H1 (cell line): ENCODE data around the gene ADARB2.

ENCODE experiments used
- CEBPB ChIP-seq: IDR thresholded peaks from 2 replicates; pipeline ENCODE4 v1.6.1; 2012; ENCODE audit warnings: low read depth, low read length
- CHD1 ChIP-seq: IDR thresholded peaks from 2 replicates; pipeline ENCODE4 v1.6.1; 2012; ENCODE audit warnings: low read depth, low read length, improper control_type of control experiment
- CTCF ChIP-seq, 3 experiments: IDR thresholded peaks; 1 replicate in 2 of 3; 2 replicates in 1 of 3; pipeline versions ENCODE4 v1.5.1 to v1.6.1; 2011; ENCODE audit warnings: low read length in 3 of 3, mild to moderate bottlenecking in 3 of 3, inconsistent platforms in 2 of 3, low read depth in 1 of 3, moderate library complexity in 1 of 3; ENCODE audit not compliant: insufficient read depth in 1 of 3; ENCODE audit errors: control extremely low read depth in 1 of 3
- EP300 ChIP-seq, 2 experiments: IDR thresholded peaks; 1 replicate in 1 of 2; 2 replicates in 1 of 2; pipeline ENCODE4 v1.6.1; 2011 to 2012; ENCODE audit warnings: low read depth in 2 of 2, low read length in 2 of 2, mild to moderate bottlenecking in 2 of 2, borderline replicate concordance in 1 of 2, inconsistent platforms in 1 of 2, moderate library complexity in 1 of 2
- EZH2 ChIP-seq: fragments of 200-600 bp; sonication (generic); IDR thresholded peaks from 2 replicates; pipeline ENCODE4 v1.7.1; 2012; ENCODE audit warnings: low read depth, mild to moderate bottlenecking, moderate library complexity, low read length, inconsistent platforms; ENCODE audit not compliant: severe bottlenecking
- GABPA ChIP-seq: IDR thresholded peaks from 2 replicates; pipeline ENCODE4 v1.6.1; 2011; ENCODE audit warnings: mild to moderate bottlenecking, low read length, moderate library complexity, borderline replicate concordance; ENCODE audit not compliant: insufficient read depth
- JUN ChIP-seq: IDR thresholded peaks from 2 replicates; pipeline ENCODE4 v1.6.1; 2011; ENCODE audit warnings: low read depth, mild to moderate bottlenecking, improper control_type of control experiment, low read length
- PHF8 ChIP-seq: fragments of 200-600 bp; sonication (generic); conservative IDR thresholded peaks from 2 replicates; pipeline ENCODE4 v1.7.1; 2012; ENCODE audit warnings: low read depth, mild to moderate bottlenecking, inconsistent platforms, low read length, moderate library complexity
- POLR2A ChIP-seq, 2 experiments: IDR thresholded peaks; 1 replicate in 1 of 2; 2 replicates in 1 of 2; pipeline ENCODE4 v1.6.1; 2011; ENCODE audit warnings: low read depth in 2 of 2, low read length in 2 of 2, mild to moderate bottlenecking in 2 of 2; ENCODE audit errors: control extremely low read depth in 1 of 2
- POLR2AphosphoS5 ChIP-seq: IDR thresholded peaks from 2 replicates; pipeline ENCODE4 v1.6.1; 2011; ENCODE audit warnings: low read depth, low read length
- TF ChIP-seq, protein P1 (sequence below): IDR thresholded peaks from 2 replicates; pipeline ENCODE4 v1.6.1; 2011; ENCODE audit warnings: low read depth, mild to moderate bottlenecking, low read length; ENCODE audit not compliant: insufficient read depth

DNA sequence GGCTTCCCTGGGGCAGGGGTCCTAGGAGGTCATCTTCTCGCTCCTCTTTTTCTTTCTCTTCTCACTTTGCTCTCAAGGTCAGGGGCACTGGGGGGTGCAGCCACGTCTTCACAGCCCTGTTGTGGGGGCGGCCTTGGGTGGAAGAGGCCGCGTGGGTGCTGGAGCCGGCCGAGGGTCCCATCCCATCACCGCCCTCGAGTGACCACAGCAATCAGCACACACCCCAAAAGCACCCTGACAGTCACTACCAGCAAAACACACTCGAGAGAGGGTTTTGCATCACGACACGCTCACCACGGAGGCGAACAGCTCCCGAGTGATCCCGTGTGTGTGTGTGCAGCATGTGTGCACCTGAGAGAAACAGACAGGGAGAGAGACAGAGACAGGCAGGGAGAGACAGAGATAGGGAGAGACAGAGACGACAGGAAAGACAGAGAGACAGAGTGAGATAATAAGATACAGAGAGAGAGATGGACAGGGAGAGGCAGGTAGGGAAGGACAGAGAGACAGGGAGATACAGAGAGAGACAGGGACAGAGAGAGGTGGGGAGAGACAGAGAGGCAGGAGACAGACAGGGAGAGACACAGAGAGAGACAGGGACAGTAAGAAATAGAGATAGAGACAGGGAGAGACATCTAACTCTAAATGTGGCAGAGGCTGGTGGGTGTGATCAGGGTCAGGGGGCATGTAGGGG, 580.3 kb downstream of the ADARB2 start:
- no peak for TF ChIP-seq CTCF (IDR thresholded peaks at IDR 0.05; ENCODE audit: control extremely low read depth in 1 of 3, insufficient read depth in 1 of 3, low read depth in 1 of 3, low read length in 3 of 3)
- TF ChIP-seq EZH2 = no peak
- TF ChIP-seq CHD1 = no peak
- TF ChIP-seq POLR2AphosphoS5 = no peak
- no peak for TF ChIP-seq JUN
- no peak for TF ChIP-seq CEBPB
- no peak for TF ChIP-seq EP300 (IDR thresholded peaks at IDR 0.05; ENCODE audit: borderline replicate concordance in 1 of 2, low read depth in 2 of 2, low read length in 2 of 2)
- no peak for TF ChIP-seq GABPA
- no peak for TF ChIP-seq POLR2A (IDR thresholded peaks at IDR 0.05; ENCODE audit: control extremely low read depth in 1 of 2, low read depth in 2 of 2, low read length in 2 of 2)
- no peak for TF ChIP-seq PHF8
- TF ChIP-seq, protein P1, sequence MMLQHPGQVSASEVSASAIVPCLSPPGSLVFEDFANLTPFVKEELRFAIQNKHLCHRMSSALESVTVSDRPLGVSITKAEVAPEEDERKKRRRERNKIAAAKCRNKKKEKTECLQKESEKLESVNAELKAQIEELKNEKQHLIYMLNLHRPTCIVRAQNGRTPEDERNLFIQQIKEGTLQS = no peak
